Osteoblast (primary cell): ENCODE results near the gene KIF26B. TPM values are rescaled to one million over a fixed set of nuclear protein-coding genes. Genes with fewer than 3 reads are reported as not detected.
"Not testable (repeated sequence)": the region's sequence is repeated elsewhere in the genome, so short reads cannot be mapped to it uniquely, and the experiment has no call there.

Experiments used
- DNase-seq: peaks from one replicate; pipeline ENCODE4 v3.0.0; 2011; ENCODE audit warnings: low spot score, mixed read lengths; ENCODE audit not compliant: insufficient read length; ENCODE audit errors: missing footprints
- H2AFZ ChIP-seq: 2 replicates; pipeline ENCODE4 v1.6.0; 2011; ENCODE audit warnings: mild to moderate bottlenecking, low read length
- H3K27ac ChIP-seq: 2 replicates; pipeline ENCODE4 v1.5.1; 2011; ENCODE audit warnings: mild to moderate bottlenecking, low read depth, low read length, moderate library complexity
- H3K27me3 ChIP-seq: 2 replicates; pipeline ENCODE4 v1.6.0; 2012; ENCODE audit warnings: mild to moderate bottlenecking, control low read depth, inconsistent platforms, low read length, moderate library complexity; ENCODE audit not compliant: insufficient read depth
- H3K36me3 ChIP-seq: 2 replicates; pipeline ENCODE4 v1.5.1; 2011; ENCODE audit warnings: mild to moderate bottlenecking, low read length, control low read depth, moderate library complexity; ENCODE audit not compliant: insufficient read depth
- H3K4me1 ChIP-seq: 2 replicates; pipeline ENCODE4 v1.5.1; 2011; ENCODE audit warnings: mild to moderate bottlenecking, low read length, control low read depth, moderate library complexity; ENCODE audit not compliant: insufficient read depth
- H3K4me2 ChIP-seq: 2 replicates; pipeline ENCODE4 v1.6.0; 2011; ENCODE audit warnings: mild to moderate bottlenecking, low read length; ENCODE audit not compliant: insufficient read depth
- H3K4me3 ChIP-seq: fragments of 200-600 bp; sonication (generic); 3 replicates; pipeline ENCODE4 v1.5.1; 2012; ENCODE audit warnings: mild to moderate bottlenecking, low read length, inconsistent platforms; ENCODE audit not compliant: insufficient read depth
- H3K79me2 ChIP-seq: 2 replicates; pipeline ENCODE4 v1.6.0; 2012; ENCODE audit warnings: mild to moderate bottlenecking, low read length, control low read depth, inconsistent platforms; ENCODE audit not compliant: insufficient read depth
- H3K9me3 ChIP-seq: 2 replicates; pipeline ENCODE4 v1.5.1; 2011; ENCODE audit warnings: low read depth, low read length, control low read depth
- H4K20me1 ChIP-seq: 2 replicates; pipeline ENCODE4 v1.6.0; 2012; ENCODE audit warnings: mild to moderate bottlenecking, low read length, control low read depth; ENCODE audit not compliant: insufficient read depth
- total RNA-seq: library from RNA; depleted of rRNA; stranded (reverse); fragments of >200 nt; gene quantifications from 2 replicates; pipeline ENCODE4 v1.2.3, GENCODE V29; 2012
- TF ChIP-seq, protein P1 (sequence below): IDR thresholded peaks from 2 replicates; pipeline ENCODE4 v1.5.1; 2011; ENCODE audit warnings: mild to moderate bottlenecking, low read depth, low read length, moderate library complexity; ENCODE audit errors: extremely low read depth

Gene KIF26B
- total RNA-seq, 1 donor: 22.1 TPM

DNA sequence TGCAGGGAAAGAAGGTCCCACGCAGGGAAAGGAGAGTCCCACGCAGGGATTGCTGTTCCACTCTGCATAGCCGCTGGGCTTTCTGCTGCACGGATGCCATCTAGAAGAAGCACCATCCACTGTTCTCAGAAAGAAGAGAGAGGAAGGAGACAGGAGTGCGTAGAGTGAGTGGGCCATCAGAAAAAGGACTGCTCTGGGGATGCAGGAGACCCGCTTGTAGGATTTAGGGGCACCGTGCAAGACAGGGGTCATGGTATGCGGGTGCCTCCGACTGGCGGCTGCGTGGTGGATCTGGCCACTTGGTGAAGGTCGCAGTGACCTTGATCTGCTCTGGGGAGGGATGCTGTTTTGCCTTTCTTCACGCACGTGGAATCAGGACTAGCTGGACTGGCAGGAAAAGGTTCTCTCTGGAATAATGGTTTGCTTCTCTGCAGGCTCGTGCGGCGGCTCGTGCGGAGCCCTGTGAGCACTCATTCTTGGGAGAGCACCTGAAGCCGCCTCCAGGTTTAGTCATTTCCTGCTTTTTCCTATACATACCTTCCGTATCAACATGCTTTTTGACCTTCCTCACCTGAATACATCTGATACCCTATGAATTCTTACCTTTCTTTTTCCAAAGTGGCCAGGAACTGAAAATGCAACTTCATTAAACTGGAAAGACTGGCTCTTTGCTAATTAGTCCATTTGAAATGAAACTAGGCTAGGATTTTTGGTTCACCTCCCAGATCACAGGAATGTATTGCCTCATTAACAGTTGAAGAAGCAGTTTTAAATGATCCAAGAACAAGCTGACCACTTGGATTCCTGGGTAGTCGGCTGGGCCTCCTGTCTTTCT lies 181.6 kb downstream of the KIF26B start:
- Histone ChIP-seq H3K36me3 (no peaks in the 10 kb centered on the region), H3K79me2 (no peaks in the 10 kb centered on the region), H2AFZ (no peak overlapping the region), H4K20me1 (peaks cover 2% of the 10 kb centered on the region), H3K4me3 (no peak overlapping the region), H3K4me2 (no peak overlapping the region), H3K4me1 (no peaks in the 10 kb centered on the region), H3K27ac (no peak overlapping the region), H3K27me3 (no peaks in the 10 kb centered on the region), H3K9me3 (no peaks in the 10 kb centered on the region)
- TF ChIP-seq, protein P1, sequence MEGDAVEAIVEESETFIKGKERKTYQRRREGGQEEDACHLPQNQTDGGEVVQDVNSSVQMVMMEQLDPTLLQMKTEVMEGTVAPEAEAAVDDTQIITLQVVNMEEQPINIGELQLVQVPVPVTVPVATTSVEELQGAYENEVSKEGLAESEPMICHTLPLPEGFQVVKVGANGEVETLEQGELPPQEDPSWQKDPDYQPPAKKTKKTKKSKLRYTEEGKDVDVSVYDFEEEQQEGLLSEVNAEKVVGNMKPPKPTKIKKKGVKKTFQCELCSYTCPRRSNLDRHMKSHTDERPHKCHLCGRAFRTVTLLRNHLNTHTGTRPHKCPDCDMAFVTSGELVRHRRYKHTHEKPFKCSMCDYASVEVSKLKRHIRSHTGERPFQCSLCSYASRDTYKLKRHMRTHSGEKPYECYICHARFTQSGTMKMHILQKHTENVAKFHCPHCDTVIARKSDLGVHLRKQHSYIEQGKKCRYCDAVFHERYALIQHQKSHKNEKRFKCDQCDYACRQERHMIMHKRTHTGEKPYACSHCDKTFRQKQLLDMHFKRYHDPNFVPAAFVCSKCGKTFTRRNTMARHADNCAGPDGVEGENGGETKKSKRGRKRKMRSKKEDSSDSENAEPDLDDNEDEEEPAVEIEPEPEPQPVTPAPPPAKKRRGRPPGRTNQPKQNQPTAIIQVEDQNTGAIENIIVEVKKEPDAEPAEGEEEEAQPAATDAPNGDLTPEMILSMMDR: no peak
- no peak for DNase-seq

DNA sequence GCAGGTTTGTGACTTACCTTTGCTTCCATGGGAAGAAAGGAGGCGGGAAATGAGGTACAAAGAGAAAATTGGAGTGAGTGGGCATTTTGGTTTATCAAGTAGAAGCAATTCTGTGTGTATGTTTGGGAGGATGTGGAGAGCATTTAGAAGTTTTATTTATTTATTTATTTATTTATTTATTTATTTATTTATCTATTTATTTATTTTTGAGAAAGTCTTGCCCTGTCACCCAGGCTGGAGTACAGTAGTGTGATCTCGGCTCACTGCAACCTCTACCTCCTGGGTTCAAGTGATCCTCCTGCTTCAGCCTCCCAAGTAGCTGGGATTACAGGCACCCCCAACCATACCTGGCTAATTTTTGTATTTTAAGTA lies 182.2 kb downstream of the KIF26B start:
- not testable (repeated sequence) for H3K9me3 ChIP-seq, H3K4me1 ChIP-seq, H3K4me2 ChIP-seq, H2AFZ ChIP-seq, H3K36me3 ChIP-seq, H4K20me1 ChIP-seq, H3K79me2 ChIP-seq, H3K4me3 ChIP-seq, H3K27ac ChIP-seq, DNase-seq, H3K27me3 ChIP-seq

DNA sequence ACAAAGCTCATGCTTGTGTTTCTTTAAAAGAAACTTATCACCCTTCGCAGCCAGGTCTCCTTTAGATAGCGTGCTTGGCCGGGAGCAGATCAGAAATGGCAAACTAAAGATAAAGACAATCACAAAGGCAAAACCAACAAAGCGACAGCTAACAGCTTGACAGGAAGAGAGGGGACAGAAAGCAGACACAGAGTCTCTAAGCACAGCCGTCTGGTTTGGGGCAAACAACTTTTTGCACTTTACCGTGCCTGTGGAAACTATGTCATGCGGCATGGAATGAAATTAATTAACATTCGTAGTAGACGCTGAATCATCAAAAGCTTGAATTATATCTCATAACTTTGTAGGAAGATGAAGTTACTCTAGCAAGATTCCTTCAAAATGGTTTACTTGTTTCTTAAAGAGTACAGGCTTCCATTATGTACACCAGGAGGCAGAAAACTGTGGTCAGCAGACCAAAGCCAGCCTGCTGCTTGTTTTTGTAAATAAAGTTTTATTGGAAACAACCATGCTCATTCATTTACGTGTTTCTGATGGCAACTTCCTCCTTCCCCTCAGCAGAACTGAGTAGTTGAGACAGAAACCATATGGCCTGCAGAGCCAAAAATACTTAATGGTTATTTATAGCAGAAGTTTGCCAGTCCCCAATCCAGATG lies 183.2 kb downstream of the KIF26B start:
- no peak overlapping the region for H3K4me2 ChIP-seq
- DNase-seq: no peak

DNA sequence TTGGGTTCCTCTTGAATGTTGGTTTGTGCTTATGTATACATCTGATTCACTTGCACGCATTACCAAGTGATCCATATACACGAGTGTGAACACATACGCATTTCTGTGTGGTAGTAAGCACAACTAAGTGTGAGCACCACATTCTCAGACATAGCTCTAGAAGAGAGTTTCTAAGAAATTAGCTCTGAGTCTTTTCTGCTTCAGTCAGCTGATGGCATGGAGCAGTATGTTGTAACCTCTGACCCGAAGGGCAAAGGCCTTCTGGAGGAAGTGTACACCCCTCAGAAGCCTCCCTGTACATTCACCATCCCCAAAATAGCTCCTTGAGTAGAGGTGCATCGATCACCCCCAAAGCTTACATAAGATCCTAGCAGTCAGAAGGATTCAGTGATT lies 183.7 kb downstream of the KIF26B start:
- no peaks in the 10 kb centered on the region for H3K36me3 ChIP-seq
- H3K4me2 ChIP-seq: no peak overlapping the region
- H3K79me2 ChIP-seq: no peaks in the 10 kb centered on the region
- H3K9me3 ChIP-seq: no peaks in the 10 kb centered on the region
- no peak overlapping the region for H2AFZ ChIP-seq
- H3K27ac ChIP-seq: no peak overlapping the region
- H3K27me3 ChIP-seq: no peaks in the 10 kb centered on the region
- TF ChIP-seq, protein P1: no peak
- no peak overlapping the region for H3K4me3 ChIP-seq
- no peak for DNase-seq
- peaks cover 2% of the 10 kb centered on the region for H4K20me1 ChIP-seq
- no peaks in the 10 kb centered on the region for H3K4me1 ChIP-seq

More for the DNA sequence above, 183.2 kb downstream of the KIF26B start:
- H4K20me1 ChIP-seq: peaks cover 2% of the 10 kb centered on the region
- no peaks in the 10 kb centered on the region for H3K4me1 ChIP-seq
- H3K27ac ChIP-seq: no peak overlapping the region
- H3K4me3 ChIP-seq: no peak overlapping the region
- H2AFZ ChIP-seq: no peak overlapping the region
- TF ChIP-seq, protein P1: no peak
- no peaks in the 10 kb centered on the region for H3K9me3 ChIP-seq
- H3K27me3 ChIP-seq: no peaks in the 10 kb centered on the region
- H3K79me2 ChIP-seq: no peaks in the 10 kb centered on the region
- H3K36me3 ChIP-seq: no peaks in the 10 kb centered on the region
